ENCODE results near the gene ITGB7.

GRCh38 chr12:53187145-53187899 lies 19.7 kb downstream of the ITGB7 start:
- TF ChIP-seq CTCF (IDR thresholded peaks at IDR 0.05) (no peak), USF2 (CRISPR knock-in tag; IDR thresholded peaks at IDR 0.05) (no peak), ELF4 (CRISPR knock-in tag; IDR thresholded peaks at IDR 0.05; ENCODE audit: low read depth) (no peak), PREB (CRISPR knock-in tag; IDR thresholded peaks at IDR 0.05; ENCODE audit: borderline replicate concordance) (no peak), MAX (CRISPR knock-in tag; IDR thresholded peaks at IDR 0.05) (no peak), ETV6 (CRISPR knock-in tag; IDR thresholded peaks at IDR 0.05) (no peak), CREM (CRISPR knock-in tag; IDR thresholded peaks at IDR 0.05) (no peak)

Measured in WTC11 (cell line).